ENCODE results near the gene GINM1.

The GINM1 gene

GRCh38 chr6:149600508-149600907 is 34.3 kb downstream of the GINM1 start:
- DNase-seq = no peak

DNA sequence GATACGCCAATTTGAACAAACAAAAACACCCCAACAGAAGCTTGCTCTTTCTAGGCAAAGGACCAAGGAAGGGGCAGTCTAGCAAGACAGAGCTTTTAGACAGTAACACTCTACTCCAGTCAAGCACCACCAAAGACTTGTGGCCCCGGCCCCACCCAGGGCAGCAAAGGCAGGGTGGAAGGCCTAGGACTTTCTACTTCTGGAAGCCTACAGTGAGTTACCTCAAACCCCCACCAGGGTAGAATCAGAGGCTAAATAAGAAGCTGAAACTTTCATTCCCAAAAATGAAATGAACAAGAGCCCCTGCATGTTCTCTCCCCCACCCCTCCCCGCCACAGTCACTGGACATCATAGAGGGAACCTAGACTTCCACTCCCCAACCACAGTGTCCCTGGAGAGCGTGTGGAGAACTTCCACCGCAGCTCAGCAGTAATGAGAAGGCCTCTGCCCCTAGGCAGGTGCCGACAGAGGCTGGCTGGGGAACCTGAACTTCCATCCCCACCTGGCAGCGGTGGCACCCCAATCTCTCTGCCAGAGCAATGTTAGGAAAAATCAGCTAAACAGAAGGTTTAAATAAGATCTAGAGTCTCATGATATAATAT is 42.3 kb downstream of the GINM1 start:
- DNase-seq = no peak

- no peak for DNase-seq
Observed at GRCh38 chr6:149614337-149614736, 48.2 kb downstream of the GINM1 start.

DNA sequence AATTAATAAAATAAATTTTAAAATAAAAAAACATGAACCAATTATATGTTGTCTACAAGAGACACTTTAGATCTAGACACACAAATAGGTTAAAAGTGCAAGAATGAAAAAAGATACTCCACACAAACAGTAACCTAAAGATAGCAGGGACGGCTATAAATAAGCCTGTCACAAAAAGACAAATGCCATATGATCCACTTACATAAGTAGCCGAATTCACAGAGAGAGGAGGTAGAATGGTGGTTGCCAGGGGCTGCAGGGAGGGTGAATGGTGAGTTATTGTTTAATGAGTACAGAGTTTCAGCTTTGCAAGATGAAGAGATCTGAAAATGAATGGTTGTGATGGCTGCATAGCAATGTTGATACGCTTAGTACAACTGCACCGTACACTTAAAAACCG is 49.6 kb downstream of the GINM1 start:
- DNase-seq = no peak

DNA sequence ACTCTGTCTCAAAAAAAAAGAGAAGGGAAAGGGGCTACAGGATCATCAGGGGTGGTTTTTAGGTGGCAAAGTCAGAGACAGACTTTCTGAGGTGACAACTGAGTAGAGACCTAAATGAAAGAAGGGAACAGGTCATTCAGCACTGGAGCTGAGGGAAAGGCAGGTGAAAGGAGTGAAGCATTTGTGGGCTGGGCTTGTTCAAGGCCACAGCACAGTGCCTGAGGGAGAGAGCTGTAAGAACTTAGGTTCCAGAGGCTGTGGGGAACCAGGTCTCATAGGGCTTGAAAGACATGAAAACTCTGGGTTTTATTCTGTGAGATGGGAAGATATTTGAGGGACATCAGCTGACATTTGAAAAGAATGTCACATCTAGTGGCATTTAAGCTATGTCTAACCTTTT is 61.5 kb downstream of the GINM1 start:
- no peak for DNase-seq

GRCh38 chr6:149628875-149629510 is 62.8 kb downstream of the GINM1 start:
- DNase-seq = no peak

- no peak for DNase-seq
Observed at GRCh38 chr6:149634315-149634714, 68.1 kb downstream of the GINM1 start.

DNA sequence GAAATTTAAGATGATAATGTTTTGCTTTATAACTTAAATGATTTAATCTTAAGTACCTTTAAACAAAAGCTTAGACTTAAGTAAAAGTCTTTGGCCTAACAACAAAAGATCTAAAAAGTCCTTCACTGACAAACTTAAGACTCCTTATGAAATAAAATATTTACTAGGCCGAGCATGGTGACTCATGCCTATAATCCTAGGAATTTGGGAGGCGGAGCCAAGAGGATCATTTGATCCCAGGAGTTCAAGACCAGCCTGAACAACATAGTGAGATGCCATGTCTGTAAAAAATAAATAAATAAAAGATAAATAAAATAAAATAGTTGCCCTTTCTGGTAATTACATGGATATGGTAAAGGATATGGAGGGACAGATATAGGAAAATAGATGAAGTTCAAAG is 69.9 kb downstream of the GINM1 start:
- DNase-seq = peak; percentile 35 to 37

All from SW 1271 (cell line).